ENCODE data around the gene MOSMO. TPM values are rescaled to one million over a fixed set of nuclear protein-coding genes. Genes with fewer than 3 reads are reported as not detected.

Gene MOSMO
- total and polyA plus RNA-seq, 4 donors, result 3.9 to 13.6 (median 4.5) TPM

- 83% methylated on average over 5 of the region's 5 CpGs for WGBS
- Histone ChIP-seq H3K27me3 (ENCODE audit: control insufficient read depth in 4 of 4, insufficient read depth in 4 of 4, low read length in 3 of 4) (no peaks in the 10 kb centered on the region), H3K36me3 (ENCODE audit: control insufficient read depth in 4 of 4, insufficient read depth in 3 of 4, low read depth in 1 of 4, low read length in 3 of 4) (no peaks in the 10 kb centered on the region), H3K4me1 (ENCODE audit: control insufficient read depth in 4 of 4, insufficient read depth in 4 of 4, low read length in 3 of 4) (no peaks in the 10 kb centered on the region), H3K9me3 (ENCODE audit: control insufficient read depth in 4 of 4, low read length in 3 of 4) (no peaks in the 10 kb centered on the region), H3K4me3 (ENCODE audit: low read depth in 1 of 3, low read length in 3 of 3) (no peak overlapping the region), H3K9ac (ENCODE audit: low read depth in 1 of 2, low read length in 2 of 2) (no peak overlapping the region), H3K27ac (ENCODE audit: low read depth in 1 of 2, low read length in 2 of 2) (no peak overlapping the region)
- TF ChIP-seq MAX (IDR thresholded peaks at IDR 0.05) (no peak), TAF1 (conservative IDR thresholded peaks at IDR 0.05) (no peak), FOXA2 (IDR thresholded peaks at IDR 0.05) (no peak), NR2F2 (IDR thresholded peaks at IDR 0.05) (no peak), RAD21 (IDR thresholded peaks at IDR 0.05) (no peak), RXRA (IDR thresholded peaks at IDR 0.05) (no peak), HNF4G (IDR thresholded peaks at IDR 0.05) (no peak), ATF3 (IDR thresholded peaks at IDR 0.05) (no peak), HNF4A (conservative IDR thresholded peaks at IDR 0.05) (no peak), GABPA (IDR thresholded peaks at IDR 0.05 in 1 of 2, conservative IDR thresholded peaks at IDR 0.05 in 1 of 2) (no peak)
- no peak for DNase-seq (ENCODE audit: low spot score)
Measured at GRCh38 chr16:22055881-22056280, 48.0 kb downstream of the MOSMO start.

- Histone ChIP-seq H3K4me1 (ENCODE audit: control insufficient read depth in 4 of 4, insufficient read depth in 4 of 4, low read length in 3 of 4) (no peaks in the 10 kb centered on the region), H3K27ac (ENCODE audit: low read depth in 1 of 2, low read length in 2 of 2) (no peak overlapping the region), H3K4me3 (ENCODE audit: low read depth in 1 of 3, low read length in 3 of 3) (no peak overlapping the region), H3K9ac (ENCODE audit: low read depth in 1 of 2, low read length in 2 of 2) (no peak overlapping the region), H3K36me3 (ENCODE audit: control insufficient read depth in 4 of 4, insufficient read depth in 3 of 4, low read depth in 1 of 4, low read length in 3 of 4) (no peaks in the 10 kb centered on the region), H3K27me3 (ENCODE audit: control insufficient read depth in 4 of 4, insufficient read depth in 4 of 4, low read length in 3 of 4) (no peaks in the 10 kb centered on the region), H3K9me3 (ENCODE audit: control insufficient read depth in 4 of 4, low read length in 3 of 4) (peaks cover 0 to 2% (median 0%) of the 10 kb centered on the region in 4 donors)
- DNase-seq (ENCODE audit: low spot score), result no peak
- no peak for TF ChIP-seq ATF3 (IDR thresholded peaks at IDR 0.05)
- TF ChIP-seq HNF4G (IDR thresholded peaks at IDR 0.05), result no peak
- no peak for TF ChIP-seq HNF4A (conservative IDR thresholded peaks at IDR 0.05)
- WGBS, result 98% methylated on average over 1 of the region's 1 CpG
Measured at GRCh38 chr16:22063888-22064467, 56.1 kb downstream of the MOSMO start.

- TF ChIP-seq REST (IDR thresholded peaks at IDR 0.05), result no peak
- no peak for TF ChIP-seq JUND (IDR thresholded peaks at IDR 0.05)
- no peak for TF ChIP-seq RXRA (IDR thresholded peaks at IDR 0.05)
- no peak for TF ChIP-seq GABPA (IDR thresholded peaks at IDR 0.05 in 1 of 2, conservative IDR thresholded peaks at IDR 0.05 in 1 of 2)
- TF ChIP-seq CTCF (IDR thresholded peaks at IDR 0.05; ENCODE audit: low read depth, low read length, missing input control), result no peak
- TF ChIP-seq ATF3 (IDR thresholded peaks at IDR 0.05), result no peak
- TF ChIP-seq SP1 (IDR thresholded peaks at IDR 0.05), result no peak
- TF ChIP-seq YY1 (IDR thresholded peaks at IDR 0.05), result no peak
- Histone ChIP-seq H3K36me3 (ENCODE audit: control insufficient read depth in 4 of 4, insufficient read depth in 3 of 4, low read depth in 1 of 4, low read length in 3 of 4) (no peaks in the 10 kb centered on the region), H3K27ac (ENCODE audit: low read depth in 1 of 2, low read length in 2 of 2) (no peak overlapping the region), H3K4me1 (ENCODE audit: control insufficient read depth in 4 of 4, insufficient read depth in 4 of 4, low read length in 3 of 4) (no peaks in the 10 kb centered on the region), H3K4me3 (ENCODE audit: low read depth in 1 of 3, low read length in 3 of 3) (no peak overlapping the region), H3K27me3 (ENCODE audit: control insufficient read depth in 4 of 4, insufficient read depth in 4 of 4, low read length in 3 of 4) (no peaks in the 10 kb centered on the region), H3K9ac (ENCODE audit: low read depth in 1 of 2, low read length in 2 of 2) (no peak overlapping the region), H3K9me3 (ENCODE audit: control insufficient read depth in 4 of 4, low read length in 3 of 4) (peaks cover 0 to 2% (median 0%) of the 10 kb centered on the region in 4 donors)
- no peak for DNase-seq (ENCODE audit: low spot score)
- WGBS, result 93% methylated on average over 1 of the region's 1 CpG
Measured at GRCh38 chr16:22065252-22065651, 57.3 kb downstream of the MOSMO start.

Data from liver (tissue), 9 donors.